OCI-LY7 (cell line): Measurements from ENCODE around the gene SPAG16. TPM values are rescaled to one million over a fixed set of nuclear protein-coding genes. Genes with fewer than 3 reads are reported as not detected.

ENCODE experiments used
- BruUV-seq: library from RNA; stranded (reverse); fragments of 400-500 nt; replicated peaks from 2 replicates; lab custom pipeline; 2021; lab: Mats Ljungman, UMichigan
- CTCF ChIA-PET: fragments of 300-600 bp; sonication (Branson Sonifier 250); formaldehyde crosslinking; loops from one replicate; lab custom pipeline; 2022; ENCODE audit warnings: antibody characterized with exemption; ENCODE audit not compliant: unreplicated experiment; lab: Charles Lee
- POLR2A ChIA-PET: fragments of 300-600 bp; sonication (Branson Sonifier 250); formaldehyde crosslinking; loops from one replicate; lab custom pipeline; 2022; ENCODE audit warnings: antibody characterized with exemption; lab: Charles Lee
- DNase-seq: peaks from one replicate; pipeline ENCODE4 v3.0.0-alpha.2; 2015; ENCODE audit warnings: low spot score
- H2AFZ ChIP-seq: fragments of 200-600 bp; sonication (generic), shearing (Covaris generic); 2 replicates; pipeline ENCODE4 v1.6.1; 2014; ENCODE audit warnings: mild to moderate bottlenecking, antibody characterized with exemption, low read length, moderate library complexity
- H3K27ac ChIP-seq: fragments of 200-600 bp; sonication (generic); 2 replicates; pipeline ENCODE4 v1.5.1; 2014; ENCODE audit warnings: mixed run types, low read depth, mild to moderate bottlenecking, moderate library complexity, low read length, inconsistent platforms; ENCODE audit not compliant: poor library complexity, severe bottlenecking
- H3K36me3 ChIP-seq: fragments of 200-600 bp; sonication (generic); 2 replicates; pipeline ENCODE4 v1.6.1; 2014; ENCODE audit warnings: mild to moderate bottlenecking, antibody characterized with exemption, low read length, moderate library complexity, mixed read lengths; ENCODE audit not compliant: insufficient read depth
- H3K4me1 ChIP-seq: fragments of 200-600 bp; sonication (generic); 2 replicates; pipeline ENCODE4 v1.5.1; 2014; ENCODE audit warnings: mild to moderate bottlenecking, low read length; ENCODE audit not compliant: insufficient read depth, poor library complexity, severe bottlenecking
- H3K4me2 ChIP-seq: fragments of 200-600 bp; sonication (generic); 2 replicates; pipeline ENCODE4 v1.6.1; 2014; ENCODE audit warnings: mild to moderate bottlenecking, low read length
- H3K4me3 ChIP-seq: fragments of 200-600 bp; sonication (generic); 2 replicates; pipeline ENCODE4 v1.5.1; 2014; ENCODE audit warnings: mild to moderate bottlenecking, low read depth, low read length; ENCODE audit not compliant: poor library complexity, severe bottlenecking
- H3K79me2 ChIP-seq: fragments of 200-600 bp; sonication (generic); 2 replicates; pipeline ENCODE4 v1.6.1; 2016; ENCODE audit warnings: low read depth, mild to moderate bottlenecking, low read length, moderate library complexity, mixed read lengths; ENCODE audit not compliant: insufficient read depth
- H3K9me2 ChIP-seq: fragments of 200-600 bp; sonication (generic); 2 replicates; pipeline ENCODE4 v1.6.1; 2016; ENCODE audit warnings: mild to moderate bottlenecking, low read length, mixed read lengths; ENCODE audit not compliant: insufficient read depth
- H3K9me3 ChIP-seq: fragments of 200-600 bp; sonication (generic); 2 replicates; pipeline ENCODE4 v1.6.1; 2014; ENCODE audit warnings: mild to moderate bottlenecking, mixed run types, low read length, mixed read lengths
- H4K20me1 ChIP-seq: fragments of 200-600 bp; sonication (generic); 2 replicates; pipeline ENCODE4 v1.6.1; 2014; ENCODE audit warnings: mild to moderate bottlenecking, antibody characterized with exemption, low read length, moderate library complexity, mixed read lengths; ENCODE audit not compliant: insufficient read depth
- EZH2phosphoT487 ChIP-seq: fragments of 200-600 bp; sonication (generic); IDR thresholded peaks from 2 replicates; pipeline ENCODE4 v1.6.1; 2018; ENCODE audit warnings: low read depth, borderline replicate concordance, mild to moderate bottlenecking, mixed run types, antibody characterized with exemption, low read length, moderate library complexity, mixed read lengths
- intact Hi-C: fragments of 100-400 bp; cut with micrococcal nuclease; formaldehyde crosslinking; loops from one replicate; pipeline ENCODE4 v1.10.0; 2022; ENCODE audit not compliant: unreplicated experiment
- total RNA-seq, 2 experiments: library from RNA; depleted of rRNA in 1 of 2; stranded (reverse); fragments of >200 nt in 1 of 2; shearing (Covaris generic) in 1 of 2; gene quantifications; 2 replicates each; pipeline ENCODE4 v1.2.3, GENCODE V29; 2014 to 2022
- TF ChIP-seq, protein P1 (sequence below): fragments of 200-600 bp; sonication (generic); conservative IDR thresholded peaks from 2 replicates; pipeline ENCODE4 v1.5.1; 2014; ENCODE audit warnings: mild to moderate bottlenecking, antibody characterized with exemption, low read length, moderate library complexity, mixed read lengths

Gene SPAG16
- total RNA-seq, 2 experiments from 2014 or later = 22.1 to 24.2 TPM

DNA sequence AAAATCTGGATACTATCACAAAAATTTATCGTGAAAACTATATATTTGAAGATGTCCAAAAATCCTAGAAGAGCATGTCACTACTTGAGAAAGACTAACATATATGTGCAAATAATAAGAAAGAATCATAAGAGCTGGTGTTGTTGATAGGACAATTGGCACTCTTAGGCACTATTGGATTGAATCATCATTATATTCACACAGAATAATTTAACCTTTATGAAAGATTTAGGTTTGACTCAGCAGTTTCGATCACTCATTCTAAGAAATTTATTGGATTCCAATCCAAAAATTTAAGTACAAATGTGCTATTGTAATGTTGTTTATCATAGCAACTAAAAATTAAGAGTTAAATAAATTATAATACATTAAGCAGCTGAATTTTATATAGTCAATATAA lies 503.6 kb downstream of the SPAG16 start:
- Histone ChIP-seq H3K4me3 (no peak overlapping the region), H2AFZ (no peak overlapping the region), H4K20me1 (no peaks in the 10 kb centered on the region), H3K9me2 (no peaks in the 10 kb centered on the region), H3K4me1 (no peaks in the 10 kb centered on the region), H3K4me2 (no peak overlapping the region), H3K27ac (no peak overlapping the region), H3K79me2 (no peaks in the 10 kb centered on the region), H3K9me3 (no peaks in the 10 kb centered on the region), H3K36me3 (no peaks in the 10 kb centered on the region)
- no TSS peak for BruUV-seq
- POLR2A ChIA-PET = interaction anchor here (1.0 kb wide), 1 partner anchor 88 kb away, joined by 3 read pairs; no protein-coding TSS in a partner anchor
- TF ChIP-seq EZH2phosphoT487 = no peak
- TF ChIP-seq, protein P1, sequence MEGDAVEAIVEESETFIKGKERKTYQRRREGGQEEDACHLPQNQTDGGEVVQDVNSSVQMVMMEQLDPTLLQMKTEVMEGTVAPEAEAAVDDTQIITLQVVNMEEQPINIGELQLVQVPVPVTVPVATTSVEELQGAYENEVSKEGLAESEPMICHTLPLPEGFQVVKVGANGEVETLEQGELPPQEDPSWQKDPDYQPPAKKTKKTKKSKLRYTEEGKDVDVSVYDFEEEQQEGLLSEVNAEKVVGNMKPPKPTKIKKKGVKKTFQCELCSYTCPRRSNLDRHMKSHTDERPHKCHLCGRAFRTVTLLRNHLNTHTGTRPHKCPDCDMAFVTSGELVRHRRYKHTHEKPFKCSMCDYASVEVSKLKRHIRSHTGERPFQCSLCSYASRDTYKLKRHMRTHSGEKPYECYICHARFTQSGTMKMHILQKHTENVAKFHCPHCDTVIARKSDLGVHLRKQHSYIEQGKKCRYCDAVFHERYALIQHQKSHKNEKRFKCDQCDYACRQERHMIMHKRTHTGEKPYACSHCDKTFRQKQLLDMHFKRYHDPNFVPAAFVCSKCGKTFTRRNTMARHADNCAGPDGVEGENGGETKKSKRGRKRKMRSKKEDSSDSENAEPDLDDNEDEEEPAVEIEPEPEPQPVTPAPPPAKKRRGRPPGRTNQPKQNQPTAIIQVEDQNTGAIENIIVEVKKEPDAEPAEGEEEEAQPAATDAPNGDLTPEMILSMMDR = no peak
- intact Hi-C loops = no loop called here
- no peak for DNase-seq
- CTCF ChIA-PET = no interaction called here

DNA sequence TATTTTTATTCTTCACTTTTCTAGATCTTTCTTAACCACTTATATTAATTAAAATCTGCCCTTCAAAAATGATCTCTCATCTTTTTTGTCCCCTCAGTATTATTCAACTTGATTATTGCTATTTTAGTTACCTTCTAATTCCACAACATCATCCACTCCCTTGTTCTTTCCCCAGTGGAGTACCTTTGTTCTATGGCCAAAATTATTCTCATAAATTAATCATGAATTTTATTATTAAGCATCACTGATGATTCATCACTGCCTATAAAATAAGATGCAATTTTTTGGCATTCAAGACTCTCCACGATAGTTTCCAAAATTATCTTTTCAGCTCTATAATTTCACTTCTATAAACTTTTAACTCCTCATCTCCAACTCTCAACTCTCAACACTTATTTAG lies 505.7 kb downstream of the SPAG16 start:
- TF ChIP-seq EZH2phosphoT487 = no peak
- TF ChIP-seq, protein P1 = no peak
- Histone ChIP-seq H3K9me2 (no peaks in the 10 kb centered on the region), H3K4me2 (no peak overlapping the region), H3K27ac (no peak overlapping the region), H3K36me3 (no peaks in the 10 kb centered on the region), H3K79me2 (no peaks in the 10 kb centered on the region), H4K20me1 (no peaks in the 10 kb centered on the region), H3K4me1 (no peaks in the 10 kb centered on the region), H2AFZ (no peak overlapping the region), H3K4me3 (no peak overlapping the region), H3K9me3 (no peaks in the 10 kb centered on the region)
- intact Hi-C loops = no loop called here
- BruUV-seq = no TSS peak
- DNase-seq = no peak
- CTCF ChIA-PET = no interaction called here
- POLR2A ChIA-PET = interaction anchor here (0.5 to 0.7 kb wide), 2 partner anchors 55 to 454 kb away, joined by 3 read pairs; no protein-coding TSS in a partner anchor

DNA sequence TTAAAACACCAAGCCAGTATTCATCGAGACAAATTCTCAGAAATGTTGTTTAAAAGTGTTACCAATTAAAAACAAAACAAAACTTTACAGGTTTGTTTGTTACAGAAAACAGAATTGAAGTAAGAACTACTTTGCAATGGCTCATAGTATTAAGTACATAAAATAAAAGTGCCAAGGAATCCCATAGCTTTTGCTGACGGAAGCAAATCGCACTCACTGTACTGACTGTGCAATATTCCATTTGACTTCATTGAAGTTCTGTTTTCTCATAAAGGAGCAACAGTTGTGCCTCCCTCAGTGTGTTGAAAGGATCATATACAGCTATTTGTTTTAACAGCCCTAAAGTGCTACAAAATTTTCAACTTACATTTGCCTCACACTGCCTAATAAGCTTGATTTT lies 507.8 kb downstream of the SPAG16 start:
- Histone ChIP-seq H3K4me3 (no peak overlapping the region), H3K79me2 (no peaks in the 10 kb centered on the region), H3K9me2 (no peaks in the 10 kb centered on the region), H3K27ac (no peak overlapping the region), H3K4me2 (no peak overlapping the region), H3K4me1 (no peaks in the 10 kb centered on the region), H3K9me3 (no peaks in the 10 kb centered on the region), H2AFZ (no peak overlapping the region), H4K20me1 (no peaks in the 10 kb centered on the region), H3K36me3 (no peaks in the 10 kb centered on the region)
- BruUV-seq = no TSS peak
- intact Hi-C loops = no loop called here
- no peak for DNase-seq
- POLR2A ChIA-PET = interaction anchor here (0.6 kb wide), 1 partner anchor 16 kb away, joined by 3 read pairs; no protein-coding TSS in a partner anchor
- CTCF ChIA-PET = no interaction called here
- TF ChIP-seq EZH2phosphoT487 = no peak
- TF ChIP-seq, protein P1 = no peak
